Effector CD4-positive, alpha-beta T cell (primary cell): ENCODE results near the gene ELOA.
A peak's percentile ranks its signal among the peaks of the same experiment; 100 is the strongest.
"Not testable (repeated sequence)": the region's sequence is repeated elsewhere in the genome, so short reads cannot be mapped to it uniquely, and the experiment has no call there.

Experiments used
- DNase-seq: peaks from one replicate; pipeline ENCODE4 v3.0.0-alpha.2; 2020

The ELOA gene

DNA sequence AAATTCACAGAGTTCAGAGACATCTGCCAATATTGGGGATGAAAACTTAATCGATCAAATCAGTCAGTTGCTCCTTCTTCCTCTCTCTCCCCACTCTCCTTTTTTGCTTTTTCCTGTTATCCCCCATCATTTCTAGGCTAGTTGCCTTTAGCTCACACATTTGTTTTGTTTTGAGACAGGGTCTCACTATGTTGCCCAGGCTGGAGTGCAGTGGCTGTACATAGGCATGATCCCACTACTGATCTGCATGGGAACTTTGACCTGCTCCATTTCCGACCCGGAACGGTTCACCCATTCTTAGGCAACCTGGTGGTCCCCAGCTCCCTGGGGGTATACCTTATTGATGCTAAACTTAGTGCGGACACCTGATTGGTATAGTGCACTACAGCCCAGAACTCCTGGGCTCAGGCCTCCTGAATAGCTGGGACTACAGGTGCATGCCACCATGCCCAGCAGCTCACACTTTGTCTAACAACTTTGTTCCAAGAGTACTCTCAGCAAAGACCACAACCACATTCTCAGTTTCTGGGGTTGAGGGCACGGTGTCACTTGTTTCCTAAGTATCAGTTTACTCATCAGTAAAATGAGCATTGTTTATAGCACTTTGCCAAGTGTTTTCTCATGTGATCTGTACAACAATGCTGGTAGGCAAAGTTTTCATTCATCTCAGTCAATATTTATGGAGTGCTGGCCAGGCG is 6.7 kb upstream of the ELOA start:
- DNase-seq, result no peak

DNA sequence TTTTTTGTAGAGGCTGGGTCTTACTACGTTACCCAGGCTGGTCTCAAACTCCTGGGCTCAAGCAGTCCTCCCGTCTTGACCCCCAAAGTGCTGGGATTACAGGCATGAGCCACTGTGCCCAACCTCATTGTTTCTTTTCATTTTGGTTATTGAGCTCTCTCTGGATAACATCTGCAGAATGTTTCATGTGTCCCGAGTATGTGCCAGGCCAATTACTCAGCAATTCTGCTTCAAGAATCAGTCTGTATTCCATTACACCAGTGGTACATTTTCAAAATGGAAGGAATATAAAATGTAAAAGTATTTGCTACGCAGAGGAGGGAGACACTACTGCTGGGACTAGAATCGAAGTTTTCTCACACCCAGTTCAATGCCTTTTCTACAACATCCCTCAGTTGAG is 1.7 kb upstream of the ELOA start:
- DNase-seq, result no peak

DNA sequence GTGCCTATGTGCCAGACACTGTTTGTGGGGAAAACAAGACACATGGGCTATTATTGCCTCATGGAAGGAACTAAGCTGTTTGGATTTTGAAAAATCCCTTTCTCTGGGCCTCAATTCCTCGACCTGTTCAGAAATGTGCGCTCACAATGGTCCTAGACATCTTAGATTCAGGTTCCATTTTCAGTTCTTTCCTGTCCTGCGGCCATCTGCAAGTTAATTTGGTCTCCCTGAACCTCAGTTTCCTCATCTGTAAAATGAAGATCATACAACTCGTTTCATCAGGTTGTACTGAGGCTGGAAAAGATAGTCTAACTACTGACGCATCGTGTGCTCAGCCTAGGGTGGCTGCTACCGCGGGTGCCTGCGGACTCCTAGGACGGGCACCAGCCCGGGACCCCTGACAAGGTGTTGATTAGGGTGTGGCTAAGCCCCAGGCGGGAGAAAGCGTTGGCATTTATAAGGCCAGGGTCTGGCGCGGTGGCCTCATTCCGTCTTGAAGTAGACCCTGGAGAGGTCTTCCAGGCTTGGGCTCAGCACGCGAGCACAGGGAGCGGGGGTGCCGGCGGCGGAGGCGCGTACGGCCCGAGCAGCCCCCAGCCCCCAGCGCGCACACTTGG is 493 bp upstream of the ELOA start:
- DNase-seq, result peak; percentile 4

DNA sequence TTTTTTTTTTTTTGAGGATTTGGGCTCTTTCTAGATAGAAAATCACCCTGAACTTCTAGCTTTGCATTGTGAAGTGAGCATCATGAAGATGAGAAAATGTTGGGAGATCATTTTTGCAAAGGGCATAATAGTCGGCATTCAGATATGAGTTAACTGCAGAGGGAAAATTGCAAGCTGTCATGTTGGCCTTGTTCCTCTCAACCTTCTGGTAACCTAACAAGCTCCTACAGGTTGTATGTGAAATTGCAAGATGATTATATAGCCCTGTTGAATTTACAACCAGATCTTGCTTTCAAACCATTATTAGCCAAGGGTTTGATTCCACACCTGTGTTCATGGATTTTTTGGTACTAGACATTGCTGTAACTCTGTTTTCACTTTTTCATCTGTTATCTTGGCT is 2.2 kb downstream of the ELOA start:
- DNase-seq, result no peak

DNA sequence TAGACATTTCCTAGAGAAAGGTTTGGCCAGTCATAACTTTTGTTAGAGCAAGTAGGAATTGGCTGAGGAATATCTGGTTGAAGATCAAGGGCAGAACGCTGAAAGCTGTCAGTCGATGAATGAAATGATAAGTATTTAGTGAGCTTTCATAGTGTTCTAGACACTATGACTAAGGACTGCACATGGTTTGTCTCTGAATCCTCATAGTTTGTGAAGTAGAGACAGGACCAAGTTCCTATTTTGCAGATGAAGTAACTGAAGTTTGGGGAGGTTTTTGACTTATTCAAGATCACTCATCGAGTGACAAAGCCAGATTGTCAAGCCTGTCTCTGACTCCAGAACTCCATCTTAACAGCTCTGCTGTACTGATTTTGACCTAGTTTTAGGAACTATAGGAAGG is 4.7 kb downstream of the ELOA start:
- DNase-seq, result no peak

DNA sequence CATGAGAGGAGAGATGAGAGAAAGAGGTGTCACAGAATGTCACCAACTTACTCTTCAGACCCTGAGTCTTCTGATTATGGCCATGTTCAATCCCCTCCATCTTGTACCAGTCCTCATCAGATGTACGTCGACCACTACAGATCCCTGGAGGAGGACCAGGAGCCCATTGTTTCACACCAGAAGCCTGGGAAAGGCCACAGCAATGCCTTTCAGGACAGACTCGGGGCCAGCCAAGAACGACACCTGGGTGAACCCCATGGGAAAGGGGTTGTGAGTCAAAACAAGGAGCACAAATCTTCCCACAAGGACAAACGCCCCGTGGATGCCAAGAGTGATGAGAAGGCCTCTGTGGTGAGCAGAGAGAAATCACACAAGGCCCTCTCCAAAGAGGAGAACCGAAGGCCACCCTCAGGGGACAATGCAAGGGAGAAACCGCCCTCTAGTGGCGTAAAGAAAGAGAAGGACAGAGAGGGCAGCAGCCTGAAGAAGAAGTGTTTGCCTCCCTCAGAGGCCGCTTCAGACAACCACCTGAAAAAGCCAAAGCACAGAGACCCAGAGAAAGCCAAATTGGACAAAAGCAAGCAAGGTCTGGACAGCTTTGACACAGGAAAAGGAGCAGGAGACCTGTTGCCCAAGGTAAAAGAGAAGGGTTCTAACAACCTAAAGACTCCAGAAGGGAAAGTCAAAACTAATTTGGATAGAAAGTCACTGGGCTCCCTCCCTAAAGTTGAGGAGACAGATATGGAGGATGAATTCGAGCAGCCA is 8.0 kb downstream of the ELOA start:
- peak; percentile 9 for DNase-seq

DNA sequence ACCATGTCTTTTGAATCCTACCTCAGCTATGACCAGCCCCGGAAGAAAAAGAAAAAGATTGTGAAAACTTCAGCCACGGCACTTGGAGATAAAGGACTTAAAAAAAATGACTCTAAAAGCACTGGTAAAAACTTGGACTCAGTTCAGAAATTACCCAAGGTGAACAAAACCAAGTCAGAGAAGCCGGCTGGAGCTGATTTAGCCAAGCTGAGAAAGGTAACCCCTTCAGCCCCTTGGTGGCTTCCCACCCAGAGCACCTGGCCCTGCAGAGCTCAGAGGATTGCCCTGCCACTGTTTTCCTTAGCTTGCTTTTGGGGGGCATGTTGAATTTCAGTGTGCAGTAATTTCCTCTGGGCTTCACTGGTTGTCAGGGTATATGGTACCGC is 8.5 kb downstream of the ELOA start:
- DNase-seq, result no peak

DNA sequence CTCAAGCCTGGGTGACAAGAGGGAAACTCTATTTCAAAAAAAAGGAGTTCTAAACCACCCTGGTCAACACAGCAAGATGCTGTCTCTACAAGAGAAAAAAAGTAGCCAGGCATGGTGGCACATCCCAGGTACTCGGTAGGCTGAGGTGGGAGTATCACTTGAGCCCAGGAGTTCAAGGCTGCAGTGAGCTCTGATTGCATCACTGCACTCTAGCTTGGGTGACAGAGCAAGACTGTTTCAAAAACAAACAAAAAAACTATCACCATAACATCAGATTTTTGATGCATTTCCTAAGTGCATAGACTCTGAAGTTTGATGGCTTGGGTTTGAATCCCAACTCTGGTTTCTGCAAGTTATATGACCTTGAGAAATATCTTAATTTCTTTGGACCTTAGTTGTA is 9.6 kb downstream of the ELOA start:
- DNase-seq, result no peak

DNA sequence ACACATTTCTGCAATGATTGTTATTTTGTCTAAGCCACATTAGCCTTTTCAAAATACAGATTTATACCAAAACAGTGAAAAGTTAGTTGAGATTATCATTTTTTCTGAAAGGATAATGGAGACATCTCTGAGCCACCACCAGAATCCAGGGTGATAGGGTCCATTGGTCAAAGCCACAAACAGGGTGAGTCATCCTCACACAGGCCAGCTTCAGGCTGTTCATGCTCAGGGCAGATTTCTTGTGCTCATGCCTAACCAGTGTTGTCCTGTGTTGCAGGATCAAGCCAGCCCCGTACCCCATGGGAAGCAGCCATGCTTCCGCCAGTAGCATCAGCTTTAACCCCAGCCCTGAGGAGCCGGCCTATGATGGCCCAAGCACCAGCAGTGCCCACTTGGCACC is 13.4 kb downstream of the ELOA start:
- no peak for DNase-seq

DNA sequence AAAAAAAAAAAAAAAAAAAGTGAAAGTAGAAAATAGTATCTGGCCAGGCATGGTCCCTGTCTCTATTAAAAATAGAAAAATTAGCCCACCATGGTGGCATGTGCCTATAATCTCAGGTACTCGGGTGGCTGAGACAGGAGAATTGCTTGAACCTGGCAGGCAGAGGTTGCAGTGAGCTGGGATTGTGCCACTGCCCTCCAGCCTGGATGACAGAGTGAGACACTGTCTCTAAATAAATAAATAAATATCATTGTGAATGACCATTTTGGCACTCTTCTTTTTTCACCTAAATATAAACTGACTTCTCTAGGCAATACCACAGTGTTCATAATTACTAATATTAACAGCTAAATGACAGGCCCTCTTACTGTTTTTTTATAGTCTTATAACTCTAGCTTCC is 14.5 kb downstream of the ELOA start:
- DNase-seq, result no peak

DNA sequence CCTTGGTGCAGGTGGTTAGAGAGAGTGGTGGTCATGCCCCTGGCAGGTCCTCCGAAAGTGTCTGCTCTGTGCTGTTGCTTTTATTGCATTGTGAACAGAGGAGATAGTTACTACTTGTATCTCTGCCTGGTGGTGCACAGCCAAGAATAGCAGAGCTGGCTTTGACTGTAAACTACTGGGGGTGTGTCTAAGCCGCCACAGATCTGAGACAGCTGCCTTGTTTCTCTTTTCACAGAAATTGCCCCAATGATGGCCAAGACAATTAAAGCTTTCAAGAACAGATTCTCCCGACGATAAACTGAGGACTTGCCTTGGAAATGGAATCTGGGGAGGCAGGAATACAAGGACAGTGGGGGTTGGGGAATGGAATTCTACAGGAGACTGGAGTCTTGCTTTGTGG is 16.0 kb downstream of the ELOA start:
- no peak for DNase-seq

DNA sequence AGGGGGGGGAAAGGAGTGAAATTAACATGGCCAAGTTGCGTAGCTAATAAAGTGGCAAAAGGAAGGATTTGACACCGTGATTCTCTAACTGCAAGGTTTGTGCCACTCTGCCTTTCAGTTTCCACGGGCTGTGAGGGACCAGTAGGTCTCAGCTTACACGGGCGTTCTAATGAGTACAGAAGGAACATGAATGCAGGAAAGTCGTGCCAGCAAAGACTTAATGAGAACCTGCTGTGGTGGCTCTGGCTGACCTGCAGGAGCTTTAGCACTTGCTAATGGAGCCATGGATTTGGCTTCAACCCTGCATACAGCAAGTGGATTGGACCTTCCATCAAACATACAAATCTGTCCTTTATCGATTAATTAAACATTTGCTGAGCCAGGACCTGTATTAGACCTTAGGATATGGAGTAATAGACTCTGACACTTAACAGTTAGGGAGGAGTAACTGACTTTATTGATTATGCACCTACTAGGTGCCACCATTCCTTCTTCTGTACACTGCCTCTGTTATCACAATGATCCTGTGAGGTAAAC is 19.8 kb downstream of the ELOA start:
- no peak for DNase-seq

DNA sequence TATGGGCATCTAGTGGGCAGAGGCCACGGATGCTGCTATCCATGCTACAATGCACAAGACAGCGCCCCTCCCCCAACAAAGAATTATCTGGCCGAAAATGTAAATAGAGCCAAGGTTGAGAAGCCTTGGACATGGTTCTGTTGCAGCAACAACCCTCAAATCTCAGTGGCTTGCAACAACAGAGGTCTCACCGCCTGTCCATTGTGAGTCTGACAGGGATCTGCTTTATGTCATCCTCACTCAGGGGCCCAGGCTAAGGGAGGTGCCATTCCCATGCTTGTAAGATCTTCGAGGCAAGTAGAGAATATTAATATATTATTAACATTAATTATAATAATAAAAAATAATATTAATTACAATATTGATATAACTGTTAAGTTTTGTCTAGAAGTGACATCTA is 25.5 kb downstream of the ELOA start:
- DNase-seq, result no peak

DNA sequence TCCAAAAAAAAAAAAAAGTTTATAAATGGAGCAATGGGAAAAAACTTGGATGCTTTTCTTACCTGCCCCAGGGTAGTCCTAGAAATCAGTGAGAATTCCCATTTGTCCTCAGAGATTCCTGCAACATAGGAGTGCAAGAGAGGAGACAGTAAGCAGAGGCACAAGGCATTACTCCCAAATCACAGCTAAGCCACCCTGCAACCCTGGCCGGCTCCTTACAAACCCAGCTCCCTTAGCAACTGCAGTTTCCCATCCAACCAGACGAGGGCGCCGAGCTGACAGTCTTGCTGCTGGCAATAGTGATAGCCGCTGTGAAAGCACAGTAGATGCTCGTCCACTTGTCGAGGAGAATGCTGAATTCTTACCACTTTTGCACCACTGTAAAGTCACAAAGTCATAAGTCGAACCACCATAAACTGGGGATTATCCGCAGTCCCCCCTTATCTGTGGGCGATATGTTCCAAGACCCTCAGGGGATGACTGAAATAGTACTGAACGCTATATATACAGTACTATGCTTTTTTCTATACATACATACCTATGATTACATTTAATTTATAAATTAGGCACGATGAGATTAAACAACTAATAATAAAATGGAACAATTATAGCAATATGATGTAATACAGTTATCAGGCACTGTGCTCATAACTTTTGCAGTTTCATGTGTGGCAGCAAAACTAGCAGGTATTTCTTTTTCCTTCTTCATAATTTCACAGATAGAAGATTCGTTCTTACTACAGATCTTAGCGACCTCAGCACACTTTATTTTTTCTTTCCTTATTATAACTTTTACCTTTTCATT is 29.0 kb downstream of the ELOA start:
- peak; percentile 82 for DNase-seq

DNA sequence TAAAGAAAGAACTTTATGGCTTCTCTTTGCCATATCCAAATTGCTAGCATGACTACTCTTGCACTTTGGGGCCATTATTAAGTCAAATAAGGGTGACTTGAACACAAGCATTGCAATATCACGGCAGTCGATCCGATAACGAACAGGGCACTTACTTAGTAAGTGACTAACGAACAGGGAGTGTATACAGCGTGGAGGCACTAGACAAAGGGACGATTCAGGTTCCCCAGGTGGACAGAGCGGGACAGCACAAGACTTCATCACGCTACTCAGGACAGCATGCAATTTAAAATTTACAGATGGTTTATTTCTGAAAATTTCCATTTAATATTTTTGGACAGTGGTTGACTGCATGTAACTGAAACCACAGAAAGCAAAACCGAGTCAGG is 29.6 kb downstream of the ELOA start:
- no peak for DNase-seq

DNA sequence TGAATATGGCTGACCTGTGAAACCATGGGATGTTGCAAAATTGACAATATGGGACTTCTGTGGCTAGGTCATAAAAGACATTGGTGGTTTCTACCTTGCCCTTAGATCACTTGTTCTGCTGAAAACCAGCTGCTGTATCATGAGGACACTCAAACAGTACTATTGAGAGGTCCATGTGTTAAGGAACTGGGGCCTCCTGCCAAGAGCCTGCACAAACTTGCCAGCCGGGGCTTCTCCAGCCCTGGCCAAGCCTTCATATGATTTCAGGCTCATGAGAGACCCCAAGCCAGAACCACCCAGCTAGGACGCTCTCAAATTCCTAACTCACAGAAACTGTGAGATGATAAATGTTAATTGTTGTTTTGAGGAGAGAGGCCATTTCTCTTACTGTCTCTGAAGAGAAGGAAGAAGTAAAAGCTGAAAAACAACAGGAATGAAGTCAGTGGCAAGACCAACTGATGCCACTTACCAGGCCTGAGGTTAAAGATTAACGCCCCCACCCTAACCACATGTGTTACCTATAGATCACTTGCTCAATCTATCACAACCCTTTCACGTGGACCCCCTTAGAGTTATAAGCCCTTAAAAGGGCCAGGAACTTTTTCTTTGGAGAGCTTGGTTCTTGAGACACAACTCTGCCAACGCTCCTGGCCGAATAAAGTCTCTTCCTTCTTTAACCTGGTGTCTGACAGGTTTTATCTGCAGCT is 31.1 kb downstream of the ELOA start:
- DNase-seq, result no peak

DNA sequence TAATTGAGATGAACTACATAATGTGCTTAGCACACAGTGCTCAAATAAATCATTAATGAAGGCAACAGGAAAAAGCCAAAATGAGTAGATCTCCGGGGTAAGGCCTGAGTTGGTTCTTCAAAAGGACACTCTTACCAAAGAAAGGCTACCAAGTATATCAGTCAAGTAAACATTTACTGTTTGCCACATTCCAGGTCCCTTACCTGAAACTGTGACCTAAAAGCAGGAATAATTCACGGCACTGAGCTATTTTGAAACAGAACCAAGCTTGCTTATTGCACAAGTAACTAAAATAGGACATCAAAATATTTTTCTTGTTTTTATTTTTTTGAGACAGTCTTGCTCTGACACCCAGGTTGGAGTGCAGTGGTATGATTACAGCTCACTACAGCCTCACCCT is 32.9 kb downstream of the ELOA start:
- DNase-seq, result no peak

DNA sequence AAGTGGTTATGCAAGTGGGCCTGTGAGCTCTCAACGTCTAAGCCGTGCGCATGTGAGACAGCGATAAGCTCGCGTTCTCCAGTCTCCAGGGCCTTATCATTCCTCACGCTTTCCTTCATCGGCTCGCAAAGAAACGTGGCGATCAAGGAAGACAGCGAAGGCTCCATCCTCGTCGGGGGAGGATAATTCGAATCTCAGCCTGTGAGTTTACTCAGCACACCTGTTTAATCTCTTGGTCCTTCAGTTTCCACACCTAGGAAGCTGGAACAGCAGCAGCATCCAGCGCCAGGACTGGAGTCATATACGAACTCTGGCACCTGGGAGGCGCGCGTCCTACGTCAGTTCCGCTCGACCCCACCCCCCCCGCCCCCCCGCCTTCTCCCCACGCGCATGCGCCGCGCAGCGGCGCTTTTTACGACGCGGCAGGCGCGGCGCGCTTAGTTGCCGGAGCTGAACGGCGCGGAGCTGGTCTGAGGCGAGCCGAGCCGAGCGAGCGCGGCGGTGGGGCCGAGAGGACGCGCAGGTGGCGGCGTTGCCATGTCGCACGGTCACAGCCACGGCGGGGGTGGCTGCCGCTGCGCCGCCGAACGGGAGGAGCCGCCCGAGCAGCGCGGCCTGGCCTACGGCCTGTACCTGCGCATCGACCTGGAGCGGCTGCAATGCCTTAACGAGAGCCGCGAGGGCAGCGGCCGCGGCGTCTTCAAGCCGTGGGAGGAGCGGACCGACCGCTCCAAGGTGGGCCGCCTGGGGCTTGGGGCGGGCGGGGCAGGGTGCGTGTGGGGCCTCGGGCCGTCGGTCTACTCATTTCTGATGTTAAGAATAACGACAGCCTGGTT is 34.9 kb downstream of the ELOA start, which contains the start of gene PITHD1:
TSS of gene PITHD1 (plus strand) at position 440 of the 836 bp plus-strand sequence. CDS start at position 538, 98 bp downstream.
- DNase-seq, result peak; percentile 75

DNA sequence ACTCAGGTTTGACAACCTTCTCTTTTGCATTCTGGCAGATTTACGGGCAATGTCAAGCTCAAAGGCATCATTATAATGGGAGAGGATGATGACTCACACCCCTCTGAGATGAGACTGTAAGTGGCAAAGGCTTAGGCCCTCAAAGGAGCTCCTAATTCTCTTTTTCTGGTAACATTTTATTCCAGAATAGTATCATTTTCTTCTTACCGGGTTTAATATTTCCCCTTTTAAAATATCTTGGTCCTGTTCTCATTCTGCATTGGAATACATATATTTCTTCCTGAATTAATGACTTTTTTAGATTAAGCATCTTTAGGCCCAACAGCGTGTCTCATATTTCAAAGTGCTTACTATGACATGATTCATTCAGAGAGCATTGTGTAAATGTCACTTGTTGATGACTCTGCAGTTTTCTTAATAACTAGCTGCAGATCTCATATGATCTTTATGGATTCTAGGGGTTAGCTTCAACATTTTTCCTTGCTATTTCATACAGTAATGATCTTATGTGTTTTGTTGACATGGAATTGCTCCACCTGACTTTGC is 36.6 kb downstream of the ELOA start:
- DNase-seq, result no peak

DNA sequence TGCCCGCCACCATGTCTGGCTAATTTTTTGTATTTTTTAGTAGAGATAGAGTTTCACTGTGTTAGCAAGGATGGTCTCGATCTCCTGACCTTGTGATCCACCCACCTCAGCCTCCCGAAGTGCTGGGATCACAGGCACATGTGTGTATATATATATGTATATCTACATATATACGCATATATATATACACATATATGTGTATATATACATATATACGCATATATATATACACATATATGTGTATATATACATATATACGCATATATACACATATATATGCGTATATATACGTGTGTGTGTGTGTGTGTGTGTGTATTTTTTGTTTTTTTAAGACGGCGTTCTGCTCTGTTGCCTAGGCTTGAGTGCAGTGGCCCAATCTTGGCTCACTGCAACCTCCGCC is 39.9 kb downstream of the ELOA start:
- DNase-seq, result not testable (repeated sequence)

DNA sequence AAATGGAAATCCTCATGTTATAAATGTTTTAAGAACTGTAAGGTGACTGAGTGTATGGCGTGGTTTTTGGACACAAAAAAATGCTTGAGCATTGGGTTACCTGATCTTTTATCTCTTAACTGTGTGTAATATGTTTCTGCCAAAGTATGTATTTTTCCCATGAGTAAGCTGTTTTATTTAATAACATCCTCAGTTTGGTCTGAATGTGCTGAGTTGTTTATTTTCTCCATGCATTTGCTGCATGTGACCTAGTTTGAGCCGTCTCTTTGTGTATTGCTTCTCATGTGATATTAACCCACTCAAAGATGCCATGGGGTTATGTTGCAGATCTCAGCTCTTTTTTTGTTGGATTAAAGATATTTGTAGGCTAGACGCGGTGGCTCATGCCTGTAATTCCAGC is 41.6 kb downstream of the ELOA start:
- DNase-seq, result no peak
